K562 treated with DMSO at 1 percent for 12 hours (cell line): ENCODE results near the gene ZBTB8A. TPM values are rescaled to one million over a fixed set of nuclear protein-coding genes. Genes with fewer than 3 reads are reported as not detected.

Experiments
- total RNA-seq: library from RNA; unstranded; fragments of 300-600 nt; gene quantifications from 2 replicates; pipeline ENCODE4 v1.2.3, GENCODE V29; 2022; ENCODE audit not compliant: insufficient read depth

ZBTB8A gene
- total RNA-seq: not detected in 2 replicates

DNA sequence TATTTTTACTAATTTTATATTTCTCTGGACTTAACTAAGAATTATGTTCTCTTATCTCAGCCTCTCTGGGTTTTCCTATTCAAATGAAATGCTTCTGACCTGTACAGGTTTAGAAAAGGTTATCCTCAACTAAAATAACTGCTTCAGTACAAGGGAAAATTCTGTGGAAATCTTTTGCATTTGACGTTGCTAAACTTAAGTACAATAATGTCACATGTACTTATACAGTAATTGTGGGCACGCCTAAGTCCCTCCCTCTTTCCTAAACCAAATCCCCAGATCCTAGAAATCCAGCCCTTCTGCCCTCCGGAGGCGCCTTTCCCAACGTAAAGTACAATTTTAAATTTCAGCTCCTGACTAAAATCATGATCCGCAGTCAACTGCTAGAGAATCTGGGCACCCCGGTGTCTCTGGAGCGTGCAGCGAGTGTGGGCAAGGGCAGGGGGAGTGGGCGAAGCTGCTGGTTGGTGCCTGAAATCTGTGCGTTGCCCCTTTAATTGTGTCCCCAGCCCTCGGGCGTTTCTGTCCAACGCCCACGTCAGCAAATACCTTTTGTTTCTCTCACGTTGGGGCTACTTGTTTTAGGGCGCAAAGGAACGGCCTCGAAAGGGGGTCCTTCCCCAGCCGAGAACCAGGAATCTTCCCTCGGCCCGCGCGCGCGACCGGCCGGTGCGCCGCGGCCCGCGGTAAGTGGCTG lies at the start of gene ZBTB8A:
Gene ZBTB8A, plus strand, starts transcription at position 541 of the 697 bp plus-strand sequence. CDS start 53,505 bp downstream, outside the sequence.

DNA sequence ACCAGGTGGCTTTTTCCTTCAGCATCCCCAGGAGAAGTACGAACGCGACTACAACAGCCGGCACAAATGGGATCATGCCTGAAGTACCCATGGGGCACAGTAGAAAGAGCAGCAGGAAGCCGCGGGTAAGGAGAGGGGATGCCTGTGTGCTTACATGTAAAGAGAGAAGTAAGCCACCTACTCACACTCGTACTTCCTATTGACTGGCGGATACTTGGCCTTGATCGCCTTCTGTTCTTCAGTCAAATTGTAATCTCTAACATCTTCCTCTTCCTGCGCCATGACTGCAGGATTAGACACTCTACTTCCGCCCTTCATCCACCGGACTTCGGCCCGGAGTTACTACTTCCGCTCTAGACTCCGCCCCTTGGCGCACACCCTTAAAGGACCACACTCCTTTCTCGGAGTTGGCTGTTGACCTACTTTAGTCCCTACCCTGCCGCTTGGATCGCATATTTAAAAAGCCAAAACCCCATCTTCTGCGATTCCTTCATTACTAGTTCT lies 111.1 kb downstream of the ZBTB8A start, which contains the start of gene ZBTB8OS:
Gene ZBTB8OS, minus strand, starts transcription at position 303 of the 504 bp plus-strand sequence. Its CDS starts 21 bp downstream, at position 282.

DNA sequence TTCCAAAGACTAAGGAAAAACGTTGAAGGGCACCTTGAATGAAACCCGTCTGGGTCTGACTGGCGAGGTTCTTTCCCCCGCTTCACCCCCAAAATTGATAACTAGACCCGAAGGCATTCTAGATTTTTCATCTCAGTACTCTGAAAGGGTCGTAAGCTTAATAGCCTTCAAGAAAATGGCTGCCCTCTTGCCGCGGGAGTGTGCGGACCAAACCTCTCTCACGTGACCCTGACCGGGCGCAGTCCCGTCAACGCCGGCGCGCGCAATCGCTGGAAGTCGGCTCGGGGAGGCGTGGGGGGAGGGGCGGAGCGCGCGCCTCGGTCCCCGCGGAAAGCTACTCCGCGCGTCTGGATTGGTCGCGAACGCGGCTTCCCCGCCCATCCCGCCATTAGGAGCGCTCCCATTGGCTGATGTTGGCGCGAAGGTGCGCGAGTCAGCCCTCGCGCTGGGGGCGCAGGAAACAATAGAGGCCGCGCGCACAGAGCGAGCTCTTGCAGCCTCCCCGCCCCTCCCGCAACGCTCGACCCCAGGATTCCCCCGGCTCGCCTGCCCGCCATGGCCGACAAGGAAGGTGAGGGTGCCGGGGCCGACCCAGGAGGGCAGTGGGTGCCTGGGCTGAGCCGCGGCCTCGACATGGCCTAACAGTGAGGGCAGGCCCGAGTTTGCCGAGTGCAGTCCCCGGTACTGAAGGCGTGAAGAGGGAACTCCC lies 111.7 kb downstream of the ZBTB8A start, which contains the start of gene RBBP4:
Gene RBBP4, plus strand, starts transcription at position 457 of the 709 bp plus-strand sequence. Its CDS starts 99 bp downstream, at position 556.

Other genes with a start within 250 kb of the ZBTB8A start
- 139 and 261 TPM in 2 replicates for gene HDAC1, start 247.3 kb upstream of the ZBTB8A start, total RNA-seq
- gene MARCKSL1, start 203.2 kb upstream of the ZBTB8A start, total RNA-seq: 71.2 and 75.0 TPM in 2 replicates
- 14.5 and 27.7 TPM in 2 replicates for gene FAM229A, start 176.9 kb upstream of the ZBTB8A start, total RNA-seq
- 1.6 and 5.0 TPM in 2 replicates for gene TSSK3, start 176.9 kb upstream of the ZBTB8A start, total RNA-seq
- gene BSDC1, start 145.0 kb upstream of the ZBTB8A start, total RNA-seq: 38.0 and 80.7 TPM in 2 replicates
- gene ZBTB8B, start 74.4 kb upstream of the ZBTB8A start, total RNA-seq: not detected in 2 replicates
- 38.8 and 40.0 TPM in 2 replicates for gene ZBTB8OS, start 111.1 kb downstream of the ZBTB8A start, total RNA-seq
- 128 and 292 TPM in 2 replicates for gene RBBP4, start 111.8 kb downstream of the ZBTB8A start, total RNA-seq
- 0.36 and 0.60 TPM in 2 replicates for gene SYNC, start 163.3 kb downstream of the ZBTB8A start, total RNA-seq